Measurements from ENCODE around the gene PLCL2. TPM values are rescaled to one million over a fixed set of nuclear protein-coding genes. Genes with fewer than 3 reads are reported as not detected.
"Not testable (repeated sequence)": the region's sequence is repeated elsewhere in the genome, so short reads cannot be mapped to it uniquely, and the experiment has no call there.

PLCL2 gene
- total and polyA plus RNA-seq, 10 donors, result 6.9 to 60.4 (median 41.8) TPM

GRCh38 chr3:16945330-16945729 is 60.6 kb downstream of the PLCL2 start:
- Histone ChIP-seq H3K27me3 (replicated peaks in 1 of 7) (no peaks in the 10 kb centered on the region), H3K4me3 (no peak overlapping the region), H3K27ac (no peak overlapping the region), H3K36me3 (no peaks in the 10 kb centered on the region), H3K4me1 (peaks cover 16 to 68% (median 39%) of the 10 kb centered on the region in 6 donors), H3K9me3 (no peaks in the 10 kb centered on the region)
- no peak for DNase-seq
- no peak for TF ChIP-seq POLR2AphosphoS5 (IDR thresholded peaks at IDR 0.05)
- TF ChIP-seq CTCF (IDR thresholded peaks at IDR 0.05 in 8 of 11, conservative IDR thresholded peaks at IDR 0.05 in 3 of 11), result no peak
- no peak for TF ChIP-seq POLR2A (IDR thresholded peaks at IDR 0.05)
- intact Hi-C loops (cut with DNase I; ENCODE audit: low total_unique reads), result no loop called here

GRCh38 chr3:16950282-16950681 is 65.5 kb downstream of the PLCL2 start:
- H3K36me3 ChIP-seq, result no peaks in the 10 kb centered on the region
- 94 to 99% (median 98%) methylated on average over 2 of the region's 2 CpGs for WGBS, 5 donors
- H3K27ac ChIP-seq, result no peak overlapping the region
- DNase-seq, result no peak
- H3K27me3 ChIP-seq (replicated peaks in 1 of 7), result no peaks in the 10 kb centered on the region
- peaks cover 0 to 53% (median 12%) of the 10 kb centered on the region in 6 donors for H3K4me1 ChIP-seq
- no peak for TF ChIP-seq CTCF (IDR thresholded peaks at IDR 0.05 in 8 of 11, conservative IDR thresholded peaks at IDR 0.05 in 3 of 11)
- TF ChIP-seq POLR2A (IDR thresholded peaks at IDR 0.05), result no peak
- TF ChIP-seq POLR2AphosphoS5 (IDR thresholded peaks at IDR 0.05), result no peak
- H3K4me3 ChIP-seq, result no peak overlapping the region
- intact Hi-C loops (cut with DNase I; ENCODE audit: low total_unique reads), result no loop called here
- peaks cover 0 to 5% (median 1%) of the 10 kb centered on the region in 8 donors for H3K9me3 ChIP-seq

- Histone ChIP-seq H3K27ac (no peak overlapping the region), H3K27me3 (replicated peaks in 1 of 7) (no peaks in the 10 kb centered on the region), H3K36me3 (no peaks in the 10 kb centered on the region), H3K4me1 (peaks cover 0 to 53% (median 12%) of the 10 kb centered on the region in 6 donors), H3K4me3 (no peak overlapping the region), H3K9me3 (peaks cover 0 to 5% (median 1%) of the 10 kb centered on the region in 8 donors)
- DNase-seq, result no peak
- intact Hi-C loops (cut with DNase I; ENCODE audit: low total_unique reads), result no loop called here
- 88 to 95% (median 93%) methylated on average over 1 of the region's 1 CpG for WGBS, 5 donors
- TF ChIP-seq POLR2A (IDR thresholded peaks at IDR 0.05) (no peak), CTCF (IDR thresholded peaks at IDR 0.05 in 8 of 11, conservative IDR thresholded peaks at IDR 0.05 in 3 of 11) (no peak), POLR2AphosphoS5 (IDR thresholded peaks at IDR 0.05) (no peak)
Measured at GRCh38 chr3:16950845-16951244, 66.1 kb downstream of the PLCL2 start.

- peaks cover 0 to 10% (median 1%) of the 10 kb centered on the region in 6 donors for H3K4me1 ChIP-seq
Measured at GRCh38 chr3:16957852-16958251, 73.1 kb downstream of the PLCL2 start.

GRCh38 chr3:16960125-16960524 is 75.4 kb downstream of the PLCL2 start:
- no peak for DNase-seq
- Histone ChIP-seq H3K27ac (no peak overlapping the region), H3K9me3 (peaks cover 0 to 4% (median 2%) of the 10 kb centered on the region in 8 donors), H3K27me3 (replicated peaks in 1 of 7) (no peaks in the 10 kb centered on the region), H3K4me3 (no peak overlapping the region), H3K36me3 (no peaks in the 10 kb centered on the region), H3K4me1 (peaks cover 0 to 4% (median 1%) of the 10 kb centered on the region in 6 donors)
- TF ChIP-seq POLR2A (IDR thresholded peaks at IDR 0.05) (no peak), POLR2AphosphoS5 (IDR thresholded peaks at IDR 0.05) (no peak), CTCF (IDR thresholded peaks at IDR 0.05 in 8 of 11, conservative IDR thresholded peaks at IDR 0.05 in 3 of 11) (no peak)
- intact Hi-C loops (cut with DNase I; ENCODE audit: low total_unique reads), result no loop called here
- WGBS, 5 donors, result 88 to 100% (median 97%) methylated on average over 2 of the region's 2 CpGs

More at GRCh38 chr3:16957852-16958251, 73.1 kb downstream of the PLCL2 start:
- DNase-seq; H3K4me3 ChIP-seq; intact Hi-C loops (cut with DNase I; ENCODE audit: low total_unique reads); H3K36me3 ChIP-seq; H3K27me3 ChIP-seq (replicated peaks in 1 of 7); H3K27ac ChIP-seq; H3K9me3 ChIP-seq: not testable (repeated sequence)
- WGBS, 5 donors, result 92 to 98% (median 96%) methylated on average over 3 of the region's 3 CpGs

Measured in spleen (tissue), 11 donors.